ENCODE data around the gene ZIC2. TPM values are rescaled to one million over a fixed set of nuclear protein-coding genes. Genes with fewer than 3 reads are reported as not detected.
A peak's percentile ranks its signal among the peaks of the same experiment; 100 is the strongest.

The ZIC2 gene
- total and polyA plus RNA-seq, 8 donors = not detected

DNA sequence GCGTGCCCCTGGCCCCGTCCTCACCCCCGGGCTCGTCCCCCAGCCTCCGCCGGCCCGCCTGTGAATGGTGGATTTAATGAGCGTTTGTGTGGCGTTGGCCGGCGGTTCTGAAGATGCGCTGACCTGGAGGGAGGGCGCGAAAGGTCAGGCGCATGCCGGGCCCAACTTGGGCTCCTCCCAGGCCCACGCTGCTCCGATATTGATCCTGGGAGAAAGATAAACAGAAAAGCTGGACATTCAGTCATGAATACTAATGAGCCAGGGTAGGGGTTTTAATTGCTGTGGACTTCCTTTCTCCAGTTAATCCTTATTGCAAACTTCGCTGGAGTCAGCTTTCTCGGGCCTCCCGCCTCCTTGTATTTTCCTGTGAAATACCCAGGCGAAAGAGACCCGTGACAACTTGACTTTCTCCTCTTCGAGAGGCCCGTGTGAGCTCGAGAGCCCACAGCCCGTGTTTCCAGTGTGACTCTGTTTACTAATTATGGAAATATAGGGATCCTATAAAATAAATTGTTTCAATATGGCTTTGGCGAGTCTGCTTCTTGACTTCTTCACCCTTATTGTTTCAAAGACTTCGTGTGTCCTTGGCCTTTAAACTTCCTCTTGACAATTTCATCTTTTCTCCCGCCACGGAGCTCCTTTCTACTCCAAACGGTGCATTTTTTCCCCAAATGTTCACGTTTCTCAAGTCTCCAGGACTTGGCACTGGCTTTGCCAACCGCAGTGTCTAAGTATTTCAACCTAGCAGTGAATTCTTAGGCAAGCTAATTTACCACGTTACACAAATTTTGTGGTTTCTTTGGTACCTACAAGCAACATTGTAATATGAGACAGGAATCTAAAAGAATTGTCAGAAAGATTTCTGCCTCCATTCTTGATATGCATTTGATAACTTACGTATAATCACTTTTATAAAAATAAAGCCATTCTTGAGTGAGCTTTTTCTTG, 10.5 kb downstream of the ZIC2 start:
- peaks cover 7 to 42% (median 27%) of the 10 kb centered on the region in 4 donors for H3K4me1 ChIP-seq
- TF ChIP-seq POLR2AphosphoS5 (IDR thresholded peaks at IDR 0.05) (no peak), POLR2A (IDR thresholded peaks at IDR 0.05) (no peak), EP300 (IDR thresholded peaks at IDR 0.05) (no peak)
- TF ChIP-seq, protein P1, sequence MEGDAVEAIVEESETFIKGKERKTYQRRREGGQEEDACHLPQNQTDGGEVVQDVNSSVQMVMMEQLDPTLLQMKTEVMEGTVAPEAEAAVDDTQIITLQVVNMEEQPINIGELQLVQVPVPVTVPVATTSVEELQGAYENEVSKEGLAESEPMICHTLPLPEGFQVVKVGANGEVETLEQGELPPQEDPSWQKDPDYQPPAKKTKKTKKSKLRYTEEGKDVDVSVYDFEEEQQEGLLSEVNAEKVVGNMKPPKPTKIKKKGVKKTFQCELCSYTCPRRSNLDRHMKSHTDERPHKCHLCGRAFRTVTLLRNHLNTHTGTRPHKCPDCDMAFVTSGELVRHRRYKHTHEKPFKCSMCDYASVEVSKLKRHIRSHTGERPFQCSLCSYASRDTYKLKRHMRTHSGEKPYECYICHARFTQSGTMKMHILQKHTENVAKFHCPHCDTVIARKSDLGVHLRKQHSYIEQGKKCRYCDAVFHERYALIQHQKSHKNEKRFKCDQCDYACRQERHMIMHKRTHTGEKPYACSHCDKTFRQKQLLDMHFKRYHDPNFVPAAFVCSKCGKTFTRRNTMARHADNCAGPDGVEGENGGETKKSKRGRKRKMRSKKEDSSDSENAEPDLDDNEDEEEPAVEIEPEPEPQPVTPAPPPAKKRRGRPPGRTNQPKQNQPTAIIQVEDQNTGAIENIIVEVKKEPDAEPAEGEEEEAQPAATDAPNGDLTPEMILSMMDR (IDR thresholded peaks at IDR 0.05) = no peak
- H3K4me3 ChIP-seq = no peak overlapping the region
- 8 to 16% (median 12%) methylated on average over 33 to 36 of the region's 36 CpGs for WGBS, 5 donors
- intact Hi-C loops (cut with DNase I; ENCODE audit: low total_unique reads) = no loop called here
- H3K36me3 ChIP-seq = no peaks in the 10 kb centered on the region
- H3K9me3 ChIP-seq = peaks cover 0 to 16% (median 8%) of the 10 kb centered on the region in 4 donors
- H3K27ac ChIP-seq = no peak overlapping the region
- peak in 1 of 2 donors; percentile 5 for DNase-seq
- H3K27me3 ChIP-seq = peaks cover 63 to 100% (median 100%) of the 10 kb centered on the region in 3 donors

GRCh38 chr13:99992949-99993351, 11.4 kb downstream of the ZIC2 start:
- intact Hi-C loops (cut with DNase I; ENCODE audit: low total_unique reads) = no loop called here
- Histone ChIP-seq H3K27ac (no peak overlapping the region), H3K9me3 (peaks cover 0 to 23% (median 10%) of the 10 kb centered on the region in 4 donors), H3K4me1 (peaks cover 7 to 49% (median 30%) of the 10 kb centered on the region in 4 donors), H3K27me3 (peaks cover 63 to 100% (median 100%) of the 10 kb centered on the region in 3 donors), H3K36me3 (no peaks in the 10 kb centered on the region), H3K4me3 (no peak overlapping the region)
- TF ChIP-seq, protein P1 (IDR thresholded peaks at IDR 0.05) = no peak
- TF ChIP-seq EP300 (IDR thresholded peaks at IDR 0.05) (no peak), POLR2A (IDR thresholded peaks at IDR 0.05) (no peak), POLR2AphosphoS5 (IDR thresholded peaks at IDR 0.05) (no peak)
- 3 to 8% (median 6%) methylated on average over 3 of the region's 3 CpGs for WGBS, 5 donors
- DNase-seq = peak in 1 of 2 donors; percentile 12

DNA sequence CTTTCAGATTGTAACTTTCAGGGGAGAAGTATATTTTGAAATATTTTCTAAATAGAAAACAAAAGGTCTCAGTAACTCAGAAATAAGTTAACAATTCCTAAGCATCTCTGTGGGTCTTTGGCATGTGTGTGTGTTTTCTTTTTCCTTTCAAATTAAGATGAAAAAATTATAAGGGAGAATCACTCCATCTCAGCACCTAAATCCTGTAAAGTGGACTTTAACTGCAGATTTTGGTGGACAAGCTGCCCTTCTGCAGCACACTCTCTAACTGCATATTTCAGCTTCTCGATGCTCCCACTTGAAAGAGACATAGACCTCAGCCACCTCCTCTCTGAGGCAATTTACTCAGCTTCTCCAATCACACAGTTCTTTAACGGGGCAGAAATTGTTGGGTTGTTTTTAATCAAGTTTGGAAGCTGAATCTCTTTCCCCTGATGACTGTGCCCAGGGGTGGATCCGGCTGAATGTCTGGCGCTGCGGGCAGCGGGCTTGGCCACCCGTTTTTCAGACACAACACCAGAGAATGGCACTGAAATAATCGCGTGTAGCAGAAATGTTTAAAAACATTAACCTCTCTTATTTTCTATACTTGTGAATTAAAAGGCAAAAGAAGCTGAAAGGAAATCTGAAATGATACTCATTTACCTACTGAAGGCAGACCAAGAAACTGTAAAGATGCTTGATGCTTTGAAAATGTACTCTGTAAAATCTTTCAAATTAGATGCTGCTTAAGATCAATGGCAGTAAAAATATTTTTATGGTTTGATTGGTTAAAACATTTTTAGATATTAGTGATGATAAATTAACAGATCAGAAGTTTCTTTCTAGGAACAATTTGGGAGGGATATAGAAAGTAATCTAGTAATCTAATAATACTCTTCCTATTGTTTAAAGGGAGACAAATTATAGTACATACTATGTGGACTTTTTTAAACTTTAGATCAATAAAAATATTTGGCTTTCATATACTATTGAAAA, 12.4 kb downstream of the ZIC2 start:
- Histone ChIP-seq H3K36me3 (no peaks in the 10 kb centered on the region), H3K9me3 (peaks cover 0 to 23% (median 10%) of the 10 kb centered on the region in 4 donors), H3K4me3 (no peak overlapping the region), H3K27me3 (peaks cover 59 to 100% (median 99%) of the 10 kb centered on the region in 3 donors), H3K27ac (no peak overlapping the region), H3K4me1 (peaks cover 7 to 43% (median 26%) of the 10 kb centered on the region in 4 donors)
- TF ChIP-seq POLR2A (IDR thresholded peaks at IDR 0.05) (no peak), POLR2AphosphoS5 (IDR thresholded peaks at IDR 0.05) (no peak), EP300 (IDR thresholded peaks at IDR 0.05) (no peak)
- TF ChIP-seq, protein P1 (IDR thresholded peaks at IDR 0.05) = no peak
- WGBS, 5 donors = 11 to 19% (median 17%) methylated on average over 9 of the region's 9 CpGs
- intact Hi-C loops (cut with DNase I; ENCODE audit: low total_unique reads) = no loop called here
- DNase-seq = peak in 1 of 2 donors; percentile 10

GRCh38 chr13:99994638-99995020, 13.0 kb downstream of the ZIC2 start:
- peaks cover 6 to 36% (median 20%) of the 10 kb centered on the region in 4 donors for H3K4me1 ChIP-seq
- peaks cover 55 to 98% (median 95%) of the 10 kb centered on the region in 3 donors for H3K27me3 ChIP-seq
- 16 to 31% (median 28%) methylated on average over 1 of the region's 1 CpG for WGBS, 5 donors
- no peaks in the 10 kb centered on the region for H3K36me3 ChIP-seq
- TF ChIP-seq, protein P1 (IDR thresholded peaks at IDR 0.05) = no peak
- TF ChIP-seq POLR2AphosphoS5 (IDR thresholded peaks at IDR 0.05) (no peak), EP300 (IDR thresholded peaks at IDR 0.05) (no peak), POLR2A (IDR thresholded peaks at IDR 0.05) (no peak)
- H3K27ac ChIP-seq = no peak overlapping the region
- no peak for DNase-seq
- intact Hi-C loops (cut with DNase I; ENCODE audit: low total_unique reads) = no loop called here
- H3K4me3 ChIP-seq = no peak overlapping the region
- H3K9me3 ChIP-seq = peaks cover 0 to 23% (median 10%) of the 10 kb centered on the region in 4 donors

All from stomach (tissue), 9 donors.